Stimulated activated CD8-positive, alpha-beta memory T cell treated with anti-CD3 and anti-CD28 coated beads, Interleukin-4, amount 100 ng/mL, for 24 hours (primary cell): ENCODE measurements around the gene MXD3.
A peak's percentile ranks its signal among the peaks of the same experiment; 100 is the strongest.
"Not testable (repeated sequence)": the region's sequence is repeated elsewhere in the genome, so short reads cannot be mapped to it uniquely, and the experiment has no call there.

Experiments used
- DNase-seq: peaks from one replicate; pipeline ENCODE4 v3.0.0-alpha.2; 2020; ENCODE audit warnings: low read depth

Gene MXD3, protein sequence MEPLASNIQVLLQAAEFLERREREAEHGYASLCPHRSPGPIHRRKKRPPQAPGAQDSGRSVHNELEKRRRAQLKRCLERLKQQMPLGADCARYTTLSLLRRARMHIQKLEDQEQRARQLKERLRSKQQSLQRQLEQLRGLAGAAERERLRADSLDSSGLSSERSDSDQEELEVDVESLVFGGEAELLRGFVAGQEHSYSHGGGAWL

GRCh38 chr5:177311723-177312648 is at the start of gene MXD3:
TSS of gene MXD3 (minus strand) at chr5:177311898. CDS start at chr5:177311830, 68 bp downstream.
- DNase-seq: peak; percentile 95

- not testable (repeated sequence) for DNase-seq
Observed at GRCh38 chr5:177360740-177361139, 49.0 kb upstream of the MXD3 start.

DNA sequence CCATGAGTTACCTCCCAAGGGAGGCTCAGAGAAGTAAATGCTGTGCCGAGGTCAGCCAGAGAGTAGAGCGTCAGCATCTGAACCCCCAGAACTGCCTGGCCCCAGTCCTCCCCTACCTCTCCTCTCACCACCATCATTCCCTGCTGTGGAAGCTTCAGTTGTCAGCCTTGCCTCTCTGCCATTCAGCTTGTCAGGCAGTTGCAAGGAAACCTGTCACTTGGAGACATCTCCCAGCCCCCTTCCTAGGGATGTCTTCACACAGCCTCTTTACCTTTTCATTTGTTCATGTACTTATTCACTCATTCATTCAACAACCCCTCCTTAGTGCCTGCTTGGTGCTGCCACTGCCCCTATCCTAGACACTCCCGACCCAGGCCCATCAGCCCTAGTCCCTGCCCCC is 48.2 kb upstream of the MXD3 start:
- DNase-seq: no peak

DNA sequence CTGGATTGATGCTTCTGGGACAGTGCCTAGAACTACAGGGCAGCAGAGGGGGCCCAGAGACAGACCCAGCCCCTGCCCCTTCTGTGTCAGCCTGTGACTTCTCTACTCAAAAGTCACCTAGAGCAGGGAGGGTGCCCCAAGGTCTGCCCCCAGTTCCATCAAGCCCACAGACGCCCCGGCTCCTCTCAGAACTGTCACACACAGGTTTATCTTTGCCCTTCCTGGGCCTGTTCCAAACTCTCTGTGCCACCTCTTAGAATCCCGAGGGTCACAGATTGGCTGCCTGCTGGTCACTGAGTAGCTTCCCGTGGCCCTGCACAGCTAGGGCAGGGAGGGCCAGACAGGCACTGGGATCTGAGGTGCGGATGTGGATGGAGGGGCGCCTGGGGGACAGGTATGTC is 47.8 kb upstream of the MXD3 start:
- no peak for DNase-seq

DNA sequence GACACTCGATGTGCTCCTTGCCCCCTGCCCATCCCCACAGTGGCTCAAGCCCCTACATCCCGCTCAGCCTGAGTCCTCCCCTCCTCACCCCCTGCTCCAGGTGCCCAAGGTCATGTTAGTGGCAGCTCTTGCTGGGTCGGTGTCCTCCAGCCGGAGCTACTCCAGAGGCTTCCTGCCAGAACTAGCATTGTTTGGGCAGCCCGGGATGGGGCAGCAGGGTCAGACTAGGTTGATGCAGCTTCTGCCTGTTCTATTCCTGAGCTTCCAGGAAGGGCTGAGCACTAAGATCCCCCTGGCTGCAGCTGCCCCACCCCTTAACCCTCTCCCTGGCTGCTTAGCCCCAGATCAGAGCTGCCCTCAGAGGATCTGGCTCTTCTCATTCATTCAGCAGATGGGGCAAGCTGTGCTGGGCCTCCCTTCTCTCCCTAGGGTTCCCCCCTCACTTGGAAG is 46.7 kb upstream of the MXD3 start:
- DNase-seq: no peak

GRCh38 chr5:177357459-177358351 is 46.0 kb upstream of the MXD3 start, which contains the start of gene RGS14:
TSS of gene RGS14 (plus strand) at chr5:177357924. CDS start at chr5:177358025, 101 bp downstream.
- DNase-seq: peak; percentile 47

DNA sequence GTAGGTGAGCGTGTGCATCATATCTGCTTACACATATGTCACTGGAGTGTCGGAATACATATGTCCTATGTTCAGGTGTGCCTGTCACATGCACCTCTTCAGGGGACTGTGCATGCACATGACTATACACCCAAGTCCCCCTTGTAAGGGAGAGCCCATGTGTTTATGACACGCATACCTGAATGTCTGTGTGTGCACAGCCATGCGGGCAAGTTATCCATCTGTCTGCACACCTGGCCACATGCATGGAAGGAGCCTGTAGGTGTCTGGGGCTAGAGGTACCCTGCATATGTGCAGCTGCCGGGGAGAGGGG is 45.4 kb upstream of the MXD3 start:
- DNase-seq: no peak

DNA sequence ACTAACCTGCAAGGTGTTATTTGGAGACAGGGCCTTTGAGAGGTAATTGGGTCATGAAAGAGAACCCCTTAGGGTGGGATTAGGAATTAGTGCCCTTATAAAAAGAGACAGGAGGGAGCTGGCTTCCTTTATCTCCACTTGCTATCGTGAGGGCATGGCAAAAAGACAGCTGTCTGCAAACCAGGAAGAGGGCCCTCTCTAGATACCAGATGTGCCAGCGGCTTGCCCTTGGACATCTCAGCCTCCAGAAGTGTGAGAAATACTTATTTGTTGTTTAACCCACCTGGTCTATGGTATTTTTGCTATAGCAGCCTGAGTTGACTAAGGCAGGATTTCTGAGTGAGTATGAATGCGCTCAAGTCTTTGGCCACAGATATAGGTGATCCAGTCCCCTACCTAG is 45.0 kb upstream of the MXD3 start:
- DNase-seq: no peak

DNA sequence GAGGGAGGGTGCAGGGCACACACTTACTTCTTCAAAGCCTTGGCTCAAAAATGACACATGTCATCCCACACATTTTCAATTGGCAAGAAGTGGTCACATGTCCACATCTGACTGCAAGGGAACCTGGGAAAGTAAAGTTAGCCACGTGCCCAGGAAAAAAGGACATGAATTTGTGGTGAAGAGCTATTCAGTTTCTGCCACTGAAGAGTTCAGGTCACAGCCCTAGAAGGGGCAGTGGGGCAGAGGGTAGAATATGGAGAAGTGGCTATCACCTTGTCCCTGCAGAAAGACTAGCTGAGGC is 44.1 kb upstream of the MXD3 start:
- DNase-seq: no peak

DNA sequence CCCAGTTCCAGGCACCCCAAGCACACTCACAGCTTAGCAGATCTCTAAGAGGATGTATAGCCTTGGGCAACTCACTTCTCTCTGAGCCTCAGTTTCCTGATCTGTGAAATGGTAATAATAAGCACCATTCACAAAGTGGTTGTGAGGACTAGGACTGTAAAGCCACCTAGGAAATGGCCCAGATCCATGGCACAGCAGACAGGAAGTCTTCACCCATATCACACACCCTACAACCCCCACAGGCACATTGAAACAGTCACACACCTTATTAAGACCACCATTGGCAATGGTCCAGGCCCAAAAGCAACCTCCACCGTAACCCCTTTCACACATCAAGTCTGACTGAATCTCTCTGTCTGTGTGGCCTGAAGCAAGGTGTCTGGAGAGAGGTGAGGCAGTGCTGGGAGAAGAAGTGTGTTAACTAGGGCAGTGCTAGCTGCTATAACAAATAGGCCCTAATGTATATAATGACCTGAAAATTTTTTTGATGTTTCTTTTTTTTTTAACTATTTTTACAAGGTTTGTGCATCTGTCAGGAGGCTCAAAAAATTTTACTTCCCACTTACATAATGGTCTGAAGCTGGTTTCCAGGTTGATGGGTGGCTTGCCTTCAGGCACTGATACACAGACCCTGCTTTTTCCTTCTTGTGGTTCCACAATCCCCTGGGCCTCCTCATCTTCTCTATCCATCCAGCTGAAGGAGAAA is 43.6 kb upstream of the MXD3 start:
- DNase-seq: no peak

DNA sequence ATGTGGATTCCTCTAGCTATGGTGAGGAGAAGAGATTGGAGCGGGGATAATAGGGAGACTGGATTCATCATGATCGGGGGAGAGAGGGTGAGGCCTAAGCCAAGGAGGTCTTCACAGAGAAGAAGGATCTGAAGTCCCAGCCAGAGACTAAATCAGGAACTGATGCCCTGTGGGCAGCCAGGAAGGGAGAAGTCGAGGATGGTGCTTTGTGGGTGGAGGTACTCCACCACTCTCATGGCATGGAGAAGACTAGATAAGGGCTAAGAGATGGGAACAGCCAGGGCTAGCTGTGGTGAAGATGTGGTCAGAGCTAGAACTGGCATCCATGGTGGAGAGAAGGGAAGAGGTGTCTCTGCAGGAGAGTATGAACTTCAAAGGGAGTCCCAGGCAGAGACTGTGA is 43.0 kb upstream of the MXD3 start:
- DNase-seq: no peak

DNA sequence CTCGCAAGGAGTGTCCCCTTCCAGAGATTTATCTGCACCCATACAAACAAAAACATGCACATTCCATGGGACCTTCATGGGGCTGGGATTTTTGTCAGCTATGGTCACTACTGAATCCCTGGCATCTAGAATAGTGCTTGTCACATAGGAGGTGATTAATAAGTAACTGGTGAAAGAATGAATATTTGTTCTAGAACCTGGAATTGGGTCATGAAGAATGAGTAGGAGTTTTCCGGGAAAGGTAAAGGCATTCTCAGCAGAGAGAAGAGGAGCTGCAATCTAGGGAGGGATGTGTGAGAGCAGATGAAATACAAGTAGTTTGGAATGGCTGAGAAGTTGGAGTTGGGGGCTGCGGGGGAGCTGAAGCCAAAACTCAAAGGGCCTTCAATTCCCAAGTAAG is 42.6 kb upstream of the MXD3 start:
- no peak for DNase-seq

GRCh38 chr5:177353093-177353492 is 41.4 kb upstream of the MXD3 start:
- DNase-seq: no peak

- peak; percentile 81 for DNase-seq
Observed at GRCh38 chr5:177351392-177352329, 40.0 kb upstream of the MXD3 start, which contains the start of gene LMAN2. TSS of gene LMAN2 (minus strand) at chr5:177351668. CDS start at chr5:177351647, 21 bp downstream.

DNA sequence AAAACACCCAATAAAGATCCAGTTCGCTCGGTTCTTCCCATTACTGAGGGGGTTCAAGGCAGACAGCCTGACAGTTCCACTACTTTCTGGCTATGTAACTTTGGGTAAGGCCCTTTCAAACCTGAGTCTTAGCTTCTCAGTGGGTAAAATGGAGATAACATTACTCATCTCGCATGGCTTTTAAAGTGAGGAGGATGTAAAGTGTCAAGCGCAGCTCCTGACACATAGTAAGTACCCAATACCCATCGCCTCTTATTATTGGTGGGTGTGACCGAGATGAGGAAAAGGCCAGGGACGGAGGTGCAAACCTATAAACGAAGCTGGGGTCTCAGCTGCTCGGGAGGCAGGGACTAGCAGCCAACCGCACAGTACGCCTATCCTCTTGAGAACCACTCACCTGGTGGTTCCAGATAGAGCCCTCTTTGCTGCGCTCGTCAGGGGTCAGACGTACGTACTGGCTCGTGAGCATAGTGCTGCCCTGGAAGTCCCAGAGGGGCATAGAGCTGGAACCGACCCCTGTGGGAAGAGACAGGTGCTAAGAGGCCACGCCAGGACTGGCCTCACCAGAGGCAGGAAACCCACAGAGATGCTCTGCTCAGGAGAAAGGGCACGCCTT is 39.2 kb upstream of the MXD3 start:
- no peak for DNase-seq

DNA sequence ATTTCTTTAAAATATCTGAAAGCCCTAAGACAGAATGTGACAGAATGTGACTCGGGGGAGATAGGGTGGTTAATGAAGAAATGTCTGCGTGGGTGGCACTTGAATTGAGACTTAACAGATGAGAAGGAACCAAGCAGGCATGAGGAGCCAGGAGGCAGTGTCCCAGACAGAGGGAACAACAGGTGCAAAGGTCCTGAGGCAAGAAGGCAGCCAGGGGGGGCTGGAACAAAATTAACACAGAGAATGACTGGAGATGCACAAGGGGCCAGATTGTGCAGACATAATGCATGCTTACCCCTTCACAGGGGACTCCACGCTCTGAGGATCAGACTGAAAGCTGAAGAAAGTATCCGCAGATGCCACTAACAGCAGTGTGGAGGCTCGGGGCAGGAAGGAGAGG is 38.1 kb upstream of the MXD3 start:
- DNase-seq: no peak

- no peak for DNase-seq
Observed at GRCh38 chr5:177349362-177349647, 37.6 kb upstream of the MXD3 start.

DNA sequence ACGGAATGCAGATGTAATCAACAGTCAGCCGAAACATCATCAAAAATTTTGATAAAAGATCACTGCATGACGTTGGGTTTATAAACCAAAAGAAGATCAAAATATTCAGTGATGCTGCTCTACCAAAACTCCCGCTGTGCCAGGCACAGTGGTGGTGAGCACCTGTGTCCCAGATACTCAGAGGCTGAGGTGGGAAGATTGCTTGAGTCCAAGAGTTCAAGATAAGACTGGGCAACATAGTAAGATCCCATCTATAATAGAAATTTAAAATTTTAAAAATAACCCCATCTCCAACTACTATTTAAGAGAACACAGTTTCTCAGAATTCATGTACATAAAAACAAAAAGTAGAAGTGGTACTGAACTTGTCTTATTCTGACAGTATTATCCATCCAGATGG is 36.0 kb upstream of the MXD3 start:
- no peak for DNase-seq

GRCh38 chr5:177346820-177347219 is 35.1 kb upstream of the MXD3 start:
- DNase-seq: no peak

DNA sequence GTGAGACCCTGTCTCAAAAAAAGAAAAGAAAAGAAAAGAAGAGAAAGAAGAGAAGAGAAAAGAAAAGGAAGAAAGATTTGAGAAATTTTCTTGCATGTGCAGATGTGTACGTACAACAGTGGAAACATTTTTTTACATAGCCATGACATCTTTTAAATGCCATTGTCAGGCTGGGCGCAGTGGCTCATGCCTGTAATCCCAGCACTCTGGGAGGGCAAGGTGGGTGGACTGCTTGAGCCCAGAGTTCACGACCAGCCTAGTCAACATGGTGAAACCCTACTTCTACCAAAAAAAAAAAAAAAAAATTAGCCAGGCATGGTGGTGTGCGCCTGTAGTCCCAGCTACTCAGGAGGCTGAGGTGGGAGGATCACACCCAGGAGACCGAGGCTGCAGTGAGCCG is 33.2 kb upstream of the MXD3 start:
- no peak for DNase-seq

DNA sequence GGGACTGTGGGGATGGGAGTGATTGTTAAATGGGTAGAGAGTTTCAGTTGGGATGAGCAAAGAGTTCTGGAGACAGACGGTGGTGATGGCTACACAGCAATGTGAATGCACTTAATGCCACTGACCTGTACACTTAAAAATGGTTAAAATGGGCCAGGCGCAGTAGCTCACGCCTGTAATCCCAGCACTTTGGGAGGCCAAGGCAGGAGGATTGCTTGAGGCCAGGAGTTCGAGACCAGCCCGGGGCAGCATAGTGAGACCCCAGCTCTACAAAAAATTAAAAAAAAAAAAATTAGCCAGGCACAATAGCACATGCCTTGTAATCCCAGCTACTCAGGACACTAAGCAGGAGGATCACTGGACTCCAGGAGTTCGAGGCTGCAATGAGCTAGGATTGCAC is 32.1 kb upstream of the MXD3 start:
- DNase-seq: no peak
